A549 (cell line): ENCODE results near the gene LARGE1. TPM values are rescaled to one million over a fixed set of nuclear protein-coding genes. Genes with fewer than 3 reads are reported as not detected.

Experiments
- ATAC-seq, 2 experiments: fragments of 200-7000 bp in 1 of 2; fragments of >200 bp in 1 of 2; cut with Nextera tagmentation in 1 of 2; cut with Tn5 transposase in 1 of 2; 3 replicates each; pipeline versions ENCODE4 v1.8.0 to v1.9.1; 2018 to 2020; ENCODE audit warnings: mild to moderate bottlenecking in 1 of 2, moderate library complexity in 1 of 2
- CTCF ChIA-PET: fragments of 300-600 bp; sonication (Branson Sonifier 250); formaldehyde crosslinking; extraction: SDS; loops from one replicate; lab custom pipeline; 2021; ENCODE audit warnings: antibody characterized with exemption, inconsistent platforms; lab: Yijun Ruan, JAX
- POLR2A ChIA-PET: fragments of 350-600 bp; formaldehyde crosslinking; extraction: SDS; loops from one replicate; lab custom pipeline; 2021; ENCODE audit warnings: antibody characterized with exemption, inconsistent platforms; lab: Yijun Ruan, JAX
- DNase-seq, 2 experiments: peaks; one replicate each; pipeline versions ENCODE4 v3.0.0 to v3.0.0-alpha.2; 2011 to 2016; ENCODE audit warnings: low read depth in 1 of 2, low spot score in 1 of 2
- FAIRE-seq: peaks from 2 replicates; lab custom pipeline; 2011; peaks lifted over from hg19 to GRCh38; lab: Jason Lieb, UNC
- H3K27ac ChIP-seq, 2 experiments: fragments of >200 bp; sonication (Bioruptor Twin); formaldehyde crosslinking; 3 replicates each; pipeline ENCODE4 v1.5.1; 2016 to 2017
- H3K4me1 ChIP-seq: fragments of >200 bp; sonication (Bioruptor Twin); formaldehyde crosslinking; 3 replicates; pipeline ENCODE4 v1.6.1; 2016
- H3K4me2 ChIP-seq: fragments of >200 bp; sonication (Bioruptor Twin); formaldehyde crosslinking; 3 replicates; pipeline ENCODE4 v1.6.1; 2016
- H3K4me3 ChIP-seq: fragments of >200 bp; sonication (Bioruptor Twin); formaldehyde crosslinking; 3 replicates; pipeline ENCODE4 v1.5.1; 2016
- H3K9me3 ChIP-seq: fragments of >200 bp; sonication (Bioruptor Twin); formaldehyde crosslinking; 3 replicates; pipeline ENCODE4 v1.6.1; 2016
- CBX8 ChIP-seq: fragments of 200-600 bp; sonication (generic); IDR thresholded peaks from 2 replicates; pipeline ENCODE4 v1.6.1; 2016
- FOSB ChIP-seq: fragments of 250-450 bp; sonication (Bioruptor Pico); IDR thresholded peaks from 2 replicates; pipeline ENCODE4 v1.5.0; 2020; ENCODE audit warnings: mild to moderate bottlenecking, moderate library complexity
- FOSL2 ChIP-seq, 2 experiments: fragments of 450-650 bp in 1 of 2; fragments of >200 bp in 1 of 2; sonication (Bioruptor Twin) in 1 of 2; formaldehyde crosslinking; IDR thresholded peaks; 2 replicates each; pipeline versions ENCODE4 v1.5.0 to v1.6.1; 2016 to 2020; ENCODE audit warnings: mild to moderate bottlenecking in 1 of 2, moderate library complexity in 1 of 2
- GATA3 ChIP-seq: IDR thresholded peaks from 2 replicates; pipeline ENCODE4 v1.6.1; 2012; ENCODE audit warnings: borderline replicate concordance
- HDAC2 ChIP-seq: fragments of 200-600 bp; sonication (generic); IDR thresholded peaks from 2 replicates; pipeline ENCODE4 v1.6.1; 2016
- HEYL ChIP-seq: fragments of 250-450 bp; sonication (Bioruptor Pico); IDR thresholded peaks from 2 replicates; pipeline ENCODE4 v1.8.0; 2021; ENCODE audit warnings: mild to moderate bottlenecking, moderate library complexity
- HOXB13 ChIP-seq: fragments of 250-450 bp; sonication (Bioruptor Pico); IDR thresholded peaks from 2 replicates; pipeline ENCODE4 v1.5.0; 2020; ENCODE audit warnings: low read depth, mild to moderate bottlenecking, moderate library complexity
- KDM1A ChIP-seq: fragments of 200-600 bp; sonication (generic); IDR thresholded peaks from 2 replicates; pipeline ENCODE4 v1.6.1; 2016; ENCODE audit warnings: low read depth, mild to moderate bottlenecking
- MAFK ChIP-seq: fragments of 450-650 bp; IDR thresholded peaks from 2 replicates; pipeline ENCODE4 v1.6.1; 2014; ENCODE audit not compliant: partially characterized antibody
- NPAS2 ChIP-seq: fragments of 250-450 bp; sonication (Bioruptor Pico); IDR thresholded peaks from 2 replicates; pipeline ENCODE4 v1.8.0; 2022; ENCODE audit warnings: mild to moderate bottlenecking, moderate library complexity, borderline replicate concordance
- NR3C1 ChIP-seq: fragments of >200 bp; sonication (Bioruptor Twin); formaldehyde crosslinking; IDR thresholded peaks from 3 replicates; pipeline ENCODE4 v1.6.1; 2017
- PHF8 ChIP-seq: fragments of 200-600 bp; sonication (generic); IDR thresholded peaks from 2 replicates; pipeline ENCODE4 v1.6.1; 2016; ENCODE audit warnings: low read depth, mild to moderate bottlenecking, antibody characterized with exemption, moderate library complexity, borderline replicate concordance
- POLR2A ChIP-seq: IDR thresholded peaks from 2 replicates; pipeline ENCODE4 v1.6.1; 2012; ENCODE audit warnings: mild to moderate bottlenecking, low read length
- POLR2AphosphoS2 ChIP-seq: conservative IDR thresholded peaks from 2 replicates; pipeline ENCODE4 v1.6.1; 2012; ENCODE audit warnings: low read length, improper control_type of control experiment, inconsistent platforms
- RAD21 ChIP-seq, 2 experiments: fragments of >200 bp in 1 of 2; sonication (Bioruptor Twin) in 1 of 2; formaldehyde crosslinking in 1 of 2; IDR thresholded peaks in 1 of 2; conservative IDR thresholded peaks in 1 of 2; 2 replicates in 1 of 2; 3 replicates in 1 of 2; pipeline ENCODE4 v1.6.1; 2012 to 2018; ENCODE audit warnings: inconsistent platforms in 1 of 2
- RCOR1 ChIP-seq: fragments of 150-350 bp; IDR thresholded peaks from 2 replicates; pipeline ENCODE4 v1.6.1; 2014; ENCODE audit warnings: antibody characterized with exemption, low read length, low read depth
- ZSCAN20 ChIP-seq: fragments of 250-450 bp; sonication (Bioruptor Pico); IDR thresholded peaks from 2 replicates; pipeline ENCODE4 v1.8.0; 2022; ENCODE audit warnings: mild to moderate bottlenecking, moderate library complexity
- WGBS: methylation state at CpG from one replicate; pipeline ENCODE4 v1.1.6; 2017; ENCODE audit errors: missing lambda C conversion rate; 5-methylcytosine and 5-hydroxymethylcytosine counted together
- polyA plus RNA-seq, 4 experiments: library from polyadenylated mRNA; depleted of rRNA in 3 of 4; stranded (reverse); fragments of >200 nt; fragmentation: RNase III in 1 of 4; extraction: RNeasy Plus Mini Kit Qiagen cat#74134 plus additional on column Dnase treatment in 1 of 4; gene quantifications; 2 replicates in 3 of 4; 3 replicates in 1 of 4; pipeline ENCODE4 v1.2.3, GENCODE V29; 2011 to 2017
- TF ChIP-seq, protein P1 (sequence below): fragments of 250-450 bp; sonication (Bioruptor Pico); IDR thresholded peaks from 2 replicates; pipeline ENCODE4 v1.5.0; 2020; ENCODE audit warnings: low read depth, mild to moderate bottlenecking, moderate library complexity
- TF ChIP-seq, protein P2 (sequence below): fragments of 200-600 bp; sonication (generic); IDR thresholded peaks from 2 replicates; pipeline ENCODE4 v1.6.1; 2016; ENCODE audit warnings: antibody characterized with exemption, mild to moderate bottlenecking, moderate library complexity
- TF ChIP-seq, protein P3 (sequence below): IDR thresholded peaks from 2 replicates; pipeline ENCODE4 v1.6.1; 2012

The LARGE1 gene
- polyA plus RNA-seq, 2 of the 4 experiments (the other 2 are of a cell fraction), result 2.7 to 5.8 TPM

DNA sequence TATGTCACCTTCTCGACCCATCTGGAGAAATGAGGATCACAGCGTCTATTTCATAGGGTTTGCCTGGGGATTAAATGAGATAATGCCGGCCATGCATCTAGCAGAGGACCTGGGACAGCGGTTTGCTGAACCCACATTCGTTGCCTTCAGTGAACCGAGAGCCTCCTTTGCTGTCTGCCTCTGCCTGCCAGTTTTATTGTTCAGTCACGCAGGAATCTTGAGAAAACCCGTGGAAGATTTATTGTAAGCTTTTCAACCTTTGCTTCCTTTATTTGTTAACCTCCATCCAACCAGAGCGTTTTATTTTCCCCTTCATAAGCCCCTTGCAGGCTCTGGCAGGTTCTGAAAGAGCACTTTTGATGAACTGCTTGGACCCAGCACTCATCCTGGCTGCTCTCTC, 659.8 kb downstream of the LARGE1 start:
- Histone ChIP-seq H3K4me1 (no peaks in the 10 kb centered on the region), H3K4me3 (no peak overlapping the region), H3K4me2 (no peak overlapping the region), H3K9me3 (no peaks in the 10 kb centered on the region), H3K27ac (no peak overlapping the region)
- TF ChIP-seq RCOR1 (no peak), POLR2A (no peak)
- TF ChIP-seq, protein P1, sequence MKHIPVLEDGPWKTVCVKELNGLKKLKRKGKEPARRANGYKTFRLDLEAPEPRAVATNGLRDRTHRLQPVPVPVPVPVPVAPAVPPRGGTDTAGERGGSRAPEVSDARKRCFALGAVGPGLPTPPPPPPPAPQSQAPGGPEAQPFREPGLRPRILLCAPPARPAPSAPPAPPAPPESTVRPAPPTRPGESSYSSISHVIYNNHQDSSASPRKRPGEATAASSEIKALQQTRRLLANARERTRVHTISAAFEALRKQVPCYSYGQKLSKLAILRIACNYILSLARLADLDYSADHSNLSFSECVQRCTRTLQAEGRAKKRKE (CRISPR knock-in tag), result no peak
- CTCF ChIA-PET, result no interaction called here
- 19% methylated on average over 5 of the region's 9 CpGs for whole genome bisulfite sequencing
- ATAC-seq (no peak), FAIRE-seq (no peak), DNase-seq (no peak)
- POLR2A ChIA-PET, result no interaction called here

DNA sequence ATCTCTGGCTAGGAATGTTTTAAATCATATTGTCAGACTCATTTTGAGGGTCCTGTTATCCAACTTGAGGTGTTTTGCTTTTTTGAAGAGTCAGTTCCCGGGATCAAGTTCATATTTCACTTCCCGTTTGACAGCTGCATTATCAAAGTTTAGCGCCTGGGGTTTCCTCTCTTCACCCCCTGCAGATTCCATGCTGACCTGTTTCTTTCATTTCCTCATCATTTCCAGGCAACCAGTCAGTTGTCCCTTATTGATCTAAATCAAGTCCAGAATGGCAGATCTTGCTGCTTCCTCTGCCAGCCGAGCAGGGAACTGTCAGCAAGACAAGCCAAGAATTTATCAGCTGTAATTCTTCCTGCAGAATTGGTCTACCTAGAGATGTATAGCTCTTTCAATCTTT, 664.5 kb downstream of the LARGE1 start:
- TF ChIP-seq FOSB (CRISPR knock-in tag) (no peak), PHF8 (no peak), KDM1A (no peak), HOXB13 (CRISPR knock-in tag) (no peak), NR3C1 (no peak), GATA3 (no peak), HDAC2 (no peak), RCOR1 (no peak), FOSL2 (IDR thresholded peaks at IDR 0.05) (no peak), FOSL2 (CRISPR knock-in tag; IDR thresholded peaks at IDR 0.05) (no peak), POLR2AphosphoS2 (no peak), HEYL (CRISPR knock-in tag) (no peak), ZSCAN20 (no peak), RAD21 (conservative IDR thresholded peaks at IDR 0.05 in 1 of 2, IDR thresholded peaks at IDR 0.05 in 1 of 2) (no peak), NPAS2 (CRISPR knock-in tag) (no peak), CBX8 (no peak), MAFK (no peak)
- TF ChIP-seq, protein P2, sequence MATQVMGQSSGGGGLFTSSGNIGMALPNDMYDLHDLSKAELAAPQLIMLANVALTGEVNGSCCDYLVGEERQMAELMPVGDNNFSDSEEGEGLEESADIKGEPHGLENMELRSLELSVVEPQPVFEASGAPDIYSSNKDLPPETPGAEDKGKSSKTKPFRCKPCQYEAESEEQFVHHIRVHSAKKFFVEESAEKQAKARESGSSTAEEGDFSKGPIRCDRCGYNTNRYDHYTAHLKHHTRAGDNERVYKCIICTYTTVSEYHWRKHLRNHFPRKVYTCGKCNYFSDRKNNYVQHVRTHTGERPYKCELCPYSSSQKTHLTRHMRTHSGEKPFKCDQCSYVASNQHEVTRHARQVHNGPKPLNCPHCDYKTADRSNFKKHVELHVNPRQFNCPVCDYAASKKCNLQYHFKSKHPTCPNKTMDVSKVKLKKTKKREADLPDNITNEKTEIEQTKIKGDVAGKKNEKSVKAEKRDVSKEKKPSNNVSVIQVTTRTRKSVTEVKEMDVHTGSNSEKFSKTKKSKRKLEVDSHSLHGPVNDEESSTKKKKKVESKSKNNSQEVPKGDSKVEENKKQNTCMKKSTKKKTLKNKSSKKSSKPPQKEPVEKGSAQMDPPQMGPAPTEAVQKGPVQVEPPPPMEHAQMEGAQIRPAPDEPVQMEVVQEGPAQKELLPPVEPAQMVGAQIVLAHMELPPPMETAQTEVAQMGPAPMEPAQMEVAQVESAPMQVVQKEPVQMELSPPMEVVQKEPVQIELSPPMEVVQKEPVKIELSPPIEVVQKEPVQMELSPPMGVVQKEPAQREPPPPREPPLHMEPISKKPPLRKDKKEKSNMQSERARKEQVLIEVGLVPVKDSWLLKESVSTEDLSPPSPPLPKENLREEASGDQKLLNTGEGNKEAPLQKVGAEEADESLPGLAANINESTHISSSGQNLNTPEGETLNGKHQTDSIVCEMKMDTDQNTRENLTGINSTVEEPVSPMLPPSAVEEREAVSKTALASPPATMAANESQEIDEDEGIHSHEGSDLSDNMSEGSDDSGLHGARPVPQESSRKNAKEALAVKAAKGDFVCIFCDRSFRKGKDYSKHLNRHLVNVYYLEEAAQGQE, result no peak
- TF ChIP-seq, protein P3, sequence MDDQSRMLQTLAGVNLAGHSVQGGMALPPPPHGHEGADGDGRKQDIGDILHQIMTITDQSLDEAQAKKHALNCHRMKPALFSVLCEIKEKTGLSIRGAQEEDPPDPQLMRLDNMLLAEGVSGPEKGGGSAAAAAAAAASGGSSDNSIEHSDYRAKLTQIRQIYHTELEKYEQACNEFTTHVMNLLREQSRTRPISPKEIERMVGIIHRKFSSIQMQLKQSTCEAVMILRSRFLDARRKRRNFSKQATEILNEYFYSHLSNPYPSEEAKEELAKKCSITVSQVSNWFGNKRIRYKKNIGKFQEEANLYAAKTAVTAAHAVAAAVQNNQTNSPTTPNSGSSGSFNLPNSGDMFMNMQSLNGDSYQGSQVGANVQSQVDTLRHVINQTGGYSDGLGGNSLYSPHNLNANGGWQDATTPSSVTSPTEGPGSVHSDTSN, result no peak
- POLR2A ChIA-PET, result no interaction called here

More for the DNA sequence above, 664.5 kb downstream of the LARGE1 start:
- H3K27ac ChIP-seq, result no peak overlapping the region
- 12% methylated on average over 4 of the region's 4 CpGs for WGBS
- H3K4me1 ChIP-seq, result no peaks in the 10 kb centered on the region
- no peaks in the 10 kb centered on the region for H3K9me3 ChIP-seq
- H3K4me2 ChIP-seq, result no peak overlapping the region
- ATAC-seq (no peak), FAIRE-seq (no peak), DNase-seq (no peak)
- H3K4me3 ChIP-seq, result no peak overlapping the region
- CTCF ChIA-PET, result interaction anchor here (0.6 kb wide), 1 partner anchor 197 kb away, joined by 3 read pairs; the partner anchor contains the start of gene SYN3
